Measurements from ENCODE around the gene ENOX1. TPM values are rescaled to one million over a fixed set of nuclear protein-coding genes. Genes with fewer than 3 reads are reported as not detected.

ENOX1 gene
- total RNA-seq, 1 donor from 2014 or later, result 0.71 TPM

DNA sequence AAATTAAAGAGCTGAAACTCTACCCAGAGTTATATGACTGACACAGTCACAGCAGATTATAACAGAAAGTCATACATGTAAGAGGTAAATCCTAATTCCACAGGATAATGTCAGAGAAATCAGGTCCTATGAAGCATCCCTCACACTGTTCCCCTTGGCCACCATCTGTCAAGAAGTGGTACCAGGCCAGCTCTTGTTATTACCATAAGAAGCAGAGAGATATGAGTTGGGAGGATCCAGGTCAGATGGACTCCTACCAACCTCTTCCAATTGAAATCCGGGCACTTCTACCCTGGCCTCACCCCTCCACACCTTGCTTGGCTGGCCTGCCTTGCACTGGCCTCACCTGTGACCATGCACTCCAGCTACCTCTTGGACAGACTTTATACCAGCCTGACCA is 410.2 kb downstream of the ENOX1 start:
- DNase-seq (ENCODE audit: low read depth), result no peak
- TF ChIP-seq, protein P1, sequence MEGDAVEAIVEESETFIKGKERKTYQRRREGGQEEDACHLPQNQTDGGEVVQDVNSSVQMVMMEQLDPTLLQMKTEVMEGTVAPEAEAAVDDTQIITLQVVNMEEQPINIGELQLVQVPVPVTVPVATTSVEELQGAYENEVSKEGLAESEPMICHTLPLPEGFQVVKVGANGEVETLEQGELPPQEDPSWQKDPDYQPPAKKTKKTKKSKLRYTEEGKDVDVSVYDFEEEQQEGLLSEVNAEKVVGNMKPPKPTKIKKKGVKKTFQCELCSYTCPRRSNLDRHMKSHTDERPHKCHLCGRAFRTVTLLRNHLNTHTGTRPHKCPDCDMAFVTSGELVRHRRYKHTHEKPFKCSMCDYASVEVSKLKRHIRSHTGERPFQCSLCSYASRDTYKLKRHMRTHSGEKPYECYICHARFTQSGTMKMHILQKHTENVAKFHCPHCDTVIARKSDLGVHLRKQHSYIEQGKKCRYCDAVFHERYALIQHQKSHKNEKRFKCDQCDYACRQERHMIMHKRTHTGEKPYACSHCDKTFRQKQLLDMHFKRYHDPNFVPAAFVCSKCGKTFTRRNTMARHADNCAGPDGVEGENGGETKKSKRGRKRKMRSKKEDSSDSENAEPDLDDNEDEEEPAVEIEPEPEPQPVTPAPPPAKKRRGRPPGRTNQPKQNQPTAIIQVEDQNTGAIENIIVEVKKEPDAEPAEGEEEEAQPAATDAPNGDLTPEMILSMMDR (IDR thresholded peaks at IDR 0.05; ENCODE audit: insufficient read depth, low read length, poor library complexity, severe bottlenecking), result no peak
- H3K27me3 ChIP-seq (ENCODE audit: control insufficient read depth, insufficient read depth, low read length), result no peaks in the 10 kb centered on the region
- no peak overlapping the region for H3K4me3 ChIP-seq (ENCODE audit: low read depth, low read length)
- H3K36me3 ChIP-seq (ENCODE audit: control insufficient read depth, insufficient read depth, low read length), result no peaks in the 10 kb centered on the region

DNA sequence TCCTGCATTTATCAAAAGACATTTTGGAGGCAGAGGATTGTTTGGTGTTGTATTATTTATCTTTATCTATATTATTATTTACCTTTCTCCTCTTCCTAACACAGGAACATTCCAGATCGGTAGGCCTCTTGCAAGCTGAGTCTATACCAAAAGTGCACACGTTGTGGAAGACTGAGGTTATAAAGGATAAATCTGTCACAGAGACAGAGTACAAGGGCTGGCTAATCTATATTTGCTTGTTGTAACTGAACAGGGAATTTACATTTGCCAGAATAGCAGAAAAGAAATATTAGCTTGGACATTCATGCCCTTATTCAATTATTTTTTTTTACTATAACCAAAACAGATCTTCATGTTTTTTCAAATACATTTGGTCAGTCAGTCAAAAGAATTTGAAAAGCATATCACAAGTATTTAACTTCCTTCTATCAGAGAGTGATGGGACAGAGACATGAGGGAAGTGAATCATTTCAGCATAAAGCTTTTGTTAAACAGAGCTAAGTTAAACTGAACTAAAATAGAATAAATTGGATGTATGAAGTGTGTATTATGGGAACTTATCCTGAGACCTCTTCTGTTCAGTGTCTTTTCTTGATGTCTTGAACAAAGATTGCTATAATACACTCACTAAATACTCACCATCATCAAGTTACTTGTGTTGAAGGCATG is 410.8 kb downstream of the ENOX1 start:
- Histone ChIP-seq H3K4me3 (ENCODE audit: low read depth, low read length) (no peak overlapping the region), H3K36me3 (ENCODE audit: control insufficient read depth, insufficient read depth, low read length) (no peaks in the 10 kb centered on the region), H3K27me3 (ENCODE audit: control insufficient read depth, insufficient read depth, low read length) (no peaks in the 10 kb centered on the region)
- DNase-seq (ENCODE audit: low read depth), result no peak
- TF ChIP-seq, protein P1 (IDR thresholded peaks at IDR 0.05; ENCODE audit: insufficient read depth, low read length, poor library complexity, severe bottlenecking), result no peak

DNA sequence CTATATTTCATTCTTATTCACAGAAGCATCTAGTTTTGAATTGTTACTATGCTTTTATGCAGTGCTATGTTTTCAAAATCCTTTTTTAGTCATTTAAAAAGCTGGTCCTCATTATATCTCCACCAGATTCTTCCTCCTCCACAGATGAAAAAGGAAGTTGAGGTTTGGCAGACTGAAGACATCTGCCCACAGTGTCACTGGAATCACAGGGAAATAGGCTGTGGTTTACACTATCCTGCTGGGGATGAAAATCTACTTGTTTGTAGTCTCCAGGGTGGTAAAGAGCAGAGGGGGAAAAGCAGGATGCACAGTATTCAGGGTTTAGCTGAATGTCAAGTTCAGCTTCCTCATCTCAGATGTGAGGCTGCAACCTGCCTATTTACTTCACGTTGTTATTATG is 412.2 kb downstream of the ENOX1 start:
- no peaks in the 10 kb centered on the region for H3K27me3 ChIP-seq (ENCODE audit: control insufficient read depth, insufficient read depth, low read length)
- H3K36me3 ChIP-seq (ENCODE audit: control insufficient read depth, insufficient read depth, low read length), result no peaks in the 10 kb centered on the region
- no peak overlapping the region for H3K4me3 ChIP-seq (ENCODE audit: low read depth, low read length)
- no peak for DNase-seq (ENCODE audit: low read depth)
- TF ChIP-seq, protein P1 (IDR thresholded peaks at IDR 0.05; ENCODE audit: insufficient read depth, low read length, poor library complexity, severe bottlenecking), result no peak

DNA sequence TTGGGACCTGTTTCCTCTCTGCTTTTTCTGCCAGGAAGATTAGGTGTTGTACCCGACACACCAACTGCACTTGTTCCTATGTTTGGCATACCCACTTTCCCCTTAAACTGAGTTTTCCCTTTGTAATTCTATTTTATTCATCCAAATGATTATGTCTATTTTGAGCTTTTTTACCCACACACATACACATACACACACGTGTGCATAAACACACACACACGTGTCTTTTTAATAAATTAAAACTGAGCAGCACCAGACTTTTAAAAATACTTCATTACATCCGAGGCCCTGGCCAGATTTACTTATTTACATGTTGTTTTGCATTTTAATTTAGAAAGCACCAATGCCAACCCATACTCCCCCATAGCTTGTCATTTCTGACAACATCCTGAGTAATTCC is 413.4 kb downstream of the ENOX1 start:
- TF ChIP-seq, protein P1 (IDR thresholded peaks at IDR 0.05; ENCODE audit: insufficient read depth, low read length, poor library complexity, severe bottlenecking), result no peak
- DNase-seq (ENCODE audit: low read depth), result no peak
- H3K36me3 ChIP-seq (ENCODE audit: control insufficient read depth, insufficient read depth, low read length), result no peaks in the 10 kb centered on the region
- no peak overlapping the region for H3K4me3 ChIP-seq (ENCODE audit: low read depth, low read length)
- no peaks in the 10 kb centered on the region for H3K27me3 ChIP-seq (ENCODE audit: control insufficient read depth, insufficient read depth, low read length)

DNA sequence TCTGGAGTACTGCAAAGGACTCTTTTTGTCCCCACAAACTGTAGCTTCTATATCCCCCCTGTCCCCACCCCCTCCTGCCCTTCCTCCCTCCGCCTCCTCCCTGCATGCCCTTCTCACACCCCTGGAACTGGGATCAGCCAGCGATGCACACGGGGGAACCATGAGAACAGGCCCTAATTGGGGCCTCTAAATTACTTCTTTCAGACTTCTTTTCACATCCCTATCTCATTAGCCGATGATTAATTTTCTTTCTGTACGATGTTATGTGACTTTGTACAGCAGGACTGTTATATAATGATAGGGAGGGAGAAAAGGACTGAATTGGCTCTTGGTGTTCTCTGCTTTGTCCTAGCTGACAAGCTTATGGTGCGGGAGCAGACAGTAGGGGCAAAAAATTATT is 415.9 kb downstream of the ENOX1 start:
- Histone ChIP-seq H3K4me3 (ENCODE audit: low read depth, low read length) (no peak overlapping the region), H3K36me3 (ENCODE audit: control insufficient read depth, insufficient read depth, low read length) (no peaks in the 10 kb centered on the region), H3K27me3 (ENCODE audit: control insufficient read depth, insufficient read depth, low read length) (no peaks in the 10 kb centered on the region)
- DNase-seq (ENCODE audit: low read depth), result no peak
- TF ChIP-seq, protein P1 (IDR thresholded peaks at IDR 0.05; ENCODE audit: insufficient read depth, low read length, poor library complexity, severe bottlenecking), result no peak

DNA sequence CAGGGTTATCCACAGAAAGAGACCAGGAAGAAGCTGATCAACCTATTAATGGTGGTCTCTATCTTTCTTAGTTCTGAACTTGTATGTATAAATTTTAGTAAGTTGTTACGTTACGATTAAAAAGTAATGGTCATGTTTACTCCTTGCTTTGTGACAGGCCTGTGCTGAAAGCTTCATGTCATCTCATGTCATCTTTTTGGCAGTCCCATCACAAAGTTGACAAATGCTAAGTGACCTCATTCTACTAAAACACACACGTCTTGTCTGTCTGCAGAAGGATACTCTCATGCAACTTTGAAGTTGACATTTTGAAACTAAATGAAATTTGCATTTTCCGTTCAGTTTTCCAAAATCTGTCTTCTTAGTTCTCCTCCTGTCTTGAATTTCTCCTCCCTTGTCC is 417.5 kb downstream of the ENOX1 start:
- Histone ChIP-seq H3K4me3 (ENCODE audit: low read depth, low read length) (no peak overlapping the region), H3K27me3 (ENCODE audit: control insufficient read depth, insufficient read depth, low read length) (no peaks in the 10 kb centered on the region), H3K36me3 (ENCODE audit: control insufficient read depth, insufficient read depth, low read length) (no peaks in the 10 kb centered on the region)
- DNase-seq (ENCODE audit: low read depth), result no peak
- TF ChIP-seq, protein P1 (IDR thresholded peaks at IDR 0.05; ENCODE audit: insufficient read depth, low read length, poor library complexity, severe bottlenecking), result no peak

All from kidney epithelial cell (primary cell).